Subcutaneous adipose tissue (tissue), 4 donors: ENCODE data around the gene CHID1. TPM values are rescaled to one million over a fixed set of nuclear protein-coding genes. Genes with fewer than 3 reads are reported as not detected.

Experiments
- CTCF ChIP-seq: fragments of 450-650 bp; IDR thresholded peaks from one replicate; pipeline ENCODE4 v1.5.1; 2016; ENCODE audit warnings: low read depth, mild to moderate bottlenecking, control low read depth, antibody characterized with exemption, moderate library complexity
- total RNA-seq, 4 donors: library from RNA; depleted of rRNA; stranded (reverse); fragments of >200 nt; gene quantifications; one replicate each; pipeline ENCODE4 v1.1.0, GENCODE V29; 2016

Gene CHID1
- total RNA-seq, 4 donors from 2014 or later: 28.4 to 107 (median 76.0) TPM

- TF ChIP-seq CTCF: no peak
Observed at GRCh38 chr11:898540-899190, 11.9 kb downstream of the CHID1 start.

- no peak for TF ChIP-seq CTCF
Observed at GRCh38 chr11:898143-898511, 12.5 kb downstream of the CHID1 start.

GRCh38 chr11:897253-898142 lies 13.1 kb downstream of the CHID1 start:
- no peak for TF ChIP-seq CTCF

DNA sequence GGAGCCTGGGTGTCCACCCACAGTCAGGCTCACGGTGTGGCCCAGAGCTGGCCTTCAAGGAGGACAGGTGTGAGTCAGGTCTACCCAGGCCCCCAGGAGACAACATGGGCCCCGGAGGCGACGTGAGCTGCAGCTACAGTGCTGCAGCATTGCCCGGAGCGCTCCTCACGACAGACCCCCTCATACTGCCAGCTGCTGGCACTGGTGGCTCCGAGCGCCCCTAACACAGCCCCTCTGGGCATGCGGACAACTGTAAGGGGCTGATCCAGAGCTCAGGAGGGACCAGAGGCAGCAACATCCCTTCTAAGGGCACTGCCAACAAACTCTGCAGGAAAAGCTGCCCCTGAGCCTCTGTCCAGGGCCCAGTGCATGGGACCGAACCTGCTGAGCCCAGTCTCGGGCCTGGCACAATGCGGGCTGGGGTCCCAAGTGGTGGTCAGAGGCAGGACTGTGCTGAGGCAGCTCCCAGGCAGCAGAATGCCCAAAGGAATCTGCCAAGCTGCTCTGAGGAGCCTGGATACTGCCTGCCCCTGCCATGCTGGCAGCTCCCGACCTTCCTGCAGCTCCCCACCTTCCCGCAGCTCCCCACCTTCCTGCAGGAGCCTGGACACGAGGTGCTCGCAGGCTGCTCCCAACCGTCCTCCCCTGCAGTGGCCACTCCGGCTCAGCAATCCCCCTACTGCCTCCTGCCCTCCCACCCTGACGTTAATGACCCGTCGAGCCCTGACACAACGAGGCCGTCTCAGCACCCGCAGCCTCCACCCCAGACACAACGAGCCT lies 15.1 kb downstream of the CHID1 start:
- TF ChIP-seq CTCF: no peak

DNA sequence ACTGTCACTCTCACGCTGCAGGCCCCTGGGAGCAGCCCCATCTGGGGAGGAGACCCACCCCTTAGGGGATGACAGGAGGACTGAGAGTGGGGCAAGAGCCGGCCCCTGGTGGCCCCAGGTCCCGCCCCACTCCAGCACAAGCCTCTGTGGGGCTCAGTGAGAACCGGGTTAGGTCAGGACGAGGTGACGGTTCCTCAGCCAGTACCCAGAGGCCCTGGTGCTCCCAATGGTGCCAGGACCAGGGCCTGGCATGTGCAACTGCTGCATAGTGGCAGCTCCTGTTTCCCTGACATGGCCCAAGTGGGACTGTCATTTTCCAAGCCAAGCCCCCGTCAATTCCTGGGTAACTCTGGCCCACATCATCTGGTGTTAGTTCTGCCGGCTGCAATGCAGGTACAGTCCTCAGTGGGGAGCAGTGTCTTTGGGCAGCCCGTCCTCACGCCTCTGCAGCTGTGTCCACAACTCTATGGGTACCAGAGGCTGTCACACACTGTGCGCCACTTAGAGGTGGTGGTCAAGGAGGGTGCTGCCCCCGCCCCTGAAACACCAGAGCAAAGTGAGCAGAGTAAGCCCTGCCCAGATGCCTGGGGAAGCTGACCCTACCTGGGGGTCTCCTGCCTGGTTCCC lies 15.9 kb downstream of the CHID1 start:
- no peak for TF ChIP-seq CTCF

- TF ChIP-seq CTCF: no peak
Observed at GRCh38 chr11:893008-893654, 17.5 kb downstream of the CHID1 start.
